H1 (cell line): ENCODE results near the gene JADE1. TPM values are rescaled to one million over a fixed set of nuclear protein-coding genes. Genes with fewer than 3 reads are reported as not detected.

ENCODE experiments used
- CTCF ChIA-PET: fragments of 300-600 bp; sonication (Branson Sonifier 250); formaldehyde crosslinking; loops from one replicate; lab custom pipeline; 2021; ENCODE audit not compliant: partially characterized antibody; lab: Charles Lee
- POLR2A ChIA-PET: fragments of 300-600 bp; sonication (Branson Sonifier 250); formaldehyde crosslinking; loops from one replicate; lab custom pipeline; 2021; ENCODE audit warnings: inconsistent platforms; ENCODE audit not compliant: partially characterized antibody; lab: Charles Lee
- DNase-seq, 2 experiments: peaks; one replicate each; pipeline versions ENCODE4 v3.0.0 to v3.0.0-alpha.2; 2010 to 2022; ENCODE audit warnings: low spot score in 2 of 2, low read depth in 1 of 2, mixed read lengths in 1 of 2
- FAIRE-seq: peaks from 2 replicates; lab custom pipeline; 2011; peaks lifted over from hg19 to GRCh38; lab: Jason Lieb, UNC
- H2AFZ ChIP-seq: 2 replicates; pipeline ENCODE4 v1.8.1; 2012; ENCODE audit warnings: low read length, inconsistent platforms
- H2AK5ac ChIP-seq: 2 replicates; pipeline ENCODE4 v1.6.1; 2013; ENCODE audit warnings: low read depth, low read length
- H2BK120ac ChIP-seq: replicated peaks from 2 replicates; pipeline ENCODE3; 2013; ENCODE audit warnings: low read depth, low read length, inconsistent platforms
- H2BK12ac ChIP-seq: 2 replicates; pipeline ENCODE4 v1.6.1; 2013; ENCODE audit warnings: low read depth, low read length
- H2BK15ac ChIP-seq: 2 replicates; pipeline ENCODE4 v1.6.1; 2013; ENCODE audit warnings: low read length
- H2BK20ac ChIP-seq: 2 replicates; pipeline ENCODE4 v1.6.1; 2013; ENCODE audit warnings: low read length
- H2BK5ac ChIP-seq: 2 replicates; pipeline ENCODE4 v1.6.1; 2013; ENCODE audit warnings: low read depth, low read length
- H3K14ac ChIP-seq: 2 replicates; pipeline ENCODE4 v1.6.1; 2013; ENCODE audit warnings: inconsistent platforms; ENCODE audit not compliant: insufficient read length
- H3K18ac ChIP-seq: 2 replicates; pipeline ENCODE4 v1.6.1; 2013; ENCODE audit warnings: low read length; ENCODE audit errors: extremely low read depth
- H3K23ac ChIP-seq: 2 replicates; pipeline ENCODE4 v1.6.1; 2013; ENCODE audit warnings: inconsistent platforms; ENCODE audit not compliant: insufficient read length
- H3K23me2 ChIP-seq: 2 replicates; pipeline ENCODE4 v1.6.1; 2013; ENCODE audit warnings: low read depth, low read length
- H3K27ac ChIP-seq: 2 replicates; pipeline ENCODE4 v1.6.1; 2011; ENCODE audit warnings: low read depth, low read length, inconsistent platforms
- H3K27me3 ChIP-seq, 4 experiments: replicated peaks in 1 of 4; 1 replicate in 1 of 4; 2 replicates in 3 of 4; pipeline versions ENCODE4 v1.6.1 to v1.8.1; 2011 to 2013; ENCODE audit warnings: low read length in 3 of 4, mild to moderate bottlenecking in 3 of 4, inconsistent platforms in 2 of 4, mixed read lengths in 2 of 4, moderate library complexity in 1 of 4; ENCODE audit not compliant: control insufficient read depth in 3 of 4, insufficient read depth in 3 of 4; ENCODE audit errors: extremely low read depth in 1 of 4
- H3K36me3 ChIP-seq, 4 experiments: 2 replicates each; pipeline versions ENCODE4 v1.6.1 to v1.8.1; 2011 to 2013; ENCODE audit warnings: mild to moderate bottlenecking in 4 of 4, low read length in 3 of 4, moderate library complexity in 2 of 4, control low read depth in 1 of 4, inconsistent platforms in 1 of 4; ENCODE audit not compliant: insufficient read depth in 4 of 4, control insufficient read depth in 2 of 4
- H3K4ac ChIP-seq: replicated peaks from 2 replicates; pipeline ENCODE3; 2013; ENCODE audit warnings: low read length, low read depth, mixed read lengths, inconsistent platforms; ENCODE audit not compliant: insufficient read length
- H3K4me1 ChIP-seq, 4 experiments: replicated peaks in 1 of 4; 1 replicate in 1 of 4; 2 replicates in 3 of 4; pipeline versions ENCODE4 v1.6.1 to v1.8.1; 2011 to 2013; ENCODE audit warnings: low read length in 3 of 4, inconsistent platforms in 2 of 4, mixed read lengths in 1 of 4; ENCODE audit not compliant: insufficient read depth in 4 of 4, control insufficient read depth in 3 of 4
- H3K4me2 ChIP-seq, 2 experiments: 2 replicates each; pipeline versions ENCODE4 v1.6.1 to v1.8.1; 2011 to 2013; ENCODE audit warnings: low read depth in 2 of 2, low read length in 2 of 2, control low read depth in 1 of 2, inconsistent platforms in 1 of 2, mild to moderate bottlenecking in 1 of 2; ENCODE audit not compliant: insufficient read depth in 1 of 2
- H3K4me3 ChIP-seq, 4 experiments: fragments of 200-600, 300-600 bp in 1 of 4; sonication (generic), shearing (Covaris generic), sonication (Bioruptor Twin) in 1 of 4; 2 replicates each; pipeline versions ENCODE4 v1.5.1 to v1.8.1; 2011 to 2016; ENCODE audit warnings: low read length in 4 of 4, low read depth in 3 of 4, control low read depth in 2 of 4, inconsistent platforms in 2 of 4, mild to moderate bottlenecking in 2 of 4, mixed read lengths in 1 of 4, moderate library complexity in 1 of 4; ENCODE audit not compliant: insufficient read depth in 2 of 4; ENCODE audit errors: extremely low read depth in 1 of 4
- H3K56ac ChIP-seq: replicated peaks from 2 replicates; pipeline ENCODE3; 2013; ENCODE audit warnings: low read depth, mild to moderate bottlenecking, mixed read lengths, low read length, inconsistent platforms; ENCODE audit not compliant: insufficient read length
- H3K79me1 ChIP-seq: 2 replicates; pipeline ENCODE4 v1.6.1; 2013; ENCODE audit warnings: low read depth, low read length, control low read depth
- H3K79me2 ChIP-seq, 2 experiments: 2 replicates each; pipeline versions ENCODE4 v1.6.1 to v1.8.1; 2012 to 2013; ENCODE audit warnings: low read length in 2 of 2, mild to moderate bottlenecking in 2 of 2, inconsistent platforms in 1 of 2; ENCODE audit not compliant: insufficient read depth in 2 of 2, control insufficient read depth in 1 of 2
- H3K9ac ChIP-seq, 4 experiments: replicated peaks in 1 of 4; 1 replicate in 1 of 4; 2 replicates in 3 of 4; pipeline versions ENCODE4 v1.6.1 to v1.8.1; 2011 to 2013; ENCODE audit warnings: low read depth in 3 of 4, low read length in 3 of 4, control low read depth in 2 of 4, mild to moderate bottlenecking in 2 of 4, moderate library complexity in 2 of 4, inconsistent platforms in 1 of 4; ENCODE audit errors: extremely low read depth in 1 of 4
- H3K9me3 ChIP-seq, 2 experiments: 2 replicates each; pipeline versions ENCODE4 v1.6.1 to v1.8.1; 2012 to 2013; ENCODE audit warnings: mild to moderate bottlenecking in 2 of 2, moderate library complexity in 2 of 2, control low read depth in 1 of 2, inconsistent platforms in 1 of 2, low read depth in 1 of 2, low read length in 1 of 2, mixed read lengths in 1 of 2; ENCODE audit not compliant: insufficient read depth in 2 of 2
- H4K20me1 ChIP-seq, 2 experiments: replicated peaks in 1 of 2; 2 replicates each; pipeline versions ENCODE3 to v1.8.1; 2011 to 2013; ENCODE audit warnings: inconsistent platforms in 2 of 2, low read length in 2 of 2, mild to moderate bottlenecking in 1 of 2; ENCODE audit not compliant: insufficient read depth in 2 of 2, control insufficient read depth in 1 of 2
- H4K5ac ChIP-seq: 2 replicates; pipeline ENCODE4 v1.6.1; 2013; ENCODE audit warnings: low read length, low read depth, mixed read lengths, inconsistent platforms; ENCODE audit not compliant: insufficient read length
- H4K8ac ChIP-seq: 2 replicates; pipeline ENCODE4 v1.8.0; 2013; ENCODE audit warnings: mild to moderate bottlenecking, moderate library complexity, low read length, inconsistent platforms; ENCODE audit not compliant: insufficient read depth; ENCODE audit errors: extremely low read depth
- H4K91ac ChIP-seq: replicated peaks from 2 replicates; pipeline ENCODE3; 2013; ENCODE audit warnings: low read length, mixed read lengths, inconsistent platforms; ENCODE audit not compliant: insufficient read length
- KDM4A ChIP-seq: IDR thresholded peaks from one replicate; pipeline ENCODE4 v1.7.1; 2012; ENCODE audit warnings: low read depth, mild to moderate bottlenecking, moderate library complexity, low read length, inconsistent platforms; ENCODE audit not compliant: severe bottlenecking
- KDM5A ChIP-seq: fragments of 200-600 bp; IDR thresholded peaks from 2 replicates; pipeline ENCODE4 v1.7.1; 2012; ENCODE audit warnings: mild to moderate bottlenecking, low read length, inconsistent platforms, mixed read lengths
- MAFK ChIP-seq: IDR thresholded peaks from 2 replicates; pipeline ENCODE4 v1.6.1; 2012; ENCODE audit warnings: low read depth, mild to moderate bottlenecking, improper control_type of control experiment, low read length
- RBBP5 ChIP-seq: IDR thresholded peaks from 2 replicates; pipeline ENCODE4 v1.7.1; 2012; ENCODE audit warnings: low read depth, mild to moderate bottlenecking, inconsistent platforms, low read length, moderate library complexity, borderline replicate concordance
- ZNF274 ChIP-seq: IDR thresholded peaks from 2 replicates; pipeline ENCODE4 v1.7.0; 2012; ENCODE audit warnings: low read length, borderline replicate concordance; ENCODE audit errors: extremely low read depth
- WGBS, 2 experiments: shearing (Covaris generic) in 1 of 2; methylation state at CpG; one replicate each; pipeline versions ENCODE4 v1.1.6 to v1.1.7; 2013 to 2015; ENCODE audit warnings: low lambda C conversion rate in 2 of 2, mixed read lengths in 2 of 2, inconsistent platforms in 1 of 2, low coverage in 1 of 2, missing lambda C conversion rate in 1 of 2; ENCODE audit not compliant: insufficient replicate concordance in 2 of 2, insufficient coverage in 1 of 2, insufficient read length in 1 of 2; ENCODE audit errors: extremely low coverage in 1 of 2, missing lambda C conversion rate in 1 of 2; 5-methylcytosine and 5-hydroxymethylcytosine counted together
- polyA plus RNA-seq, 7 experiments: library from polyadenylated mRNA; depleted of rRNA in 3 of 7; stranded (reverse) in 5 of 7; unstranded in 2 of 7; fragments of >200 nt in 5 of 7; fragments of 200-250 nt in 2 of 7; gene quantifications; 1 replicate in 5 of 7; 2 replicates in 1 of 7; 4 replicates in 1 of 7; pipeline versions ENCODE4 v1.2.1 to v1.2.3, GENCODE V29; 2011 to 2013; ENCODE audit warnings: missing spikeins in 2 of 7, mixed read lengths in 2 of 7
- total RNA-seq: library from RNA; stranded (reverse); fragmentation: NEBNext Ultra II Directional; extraction: Animal tissue kit (Norgen Biotek cat#: 25700); gene quantifications from 2 replicates; pipeline ENCODE4 v1.2.1, GENCODE V29; 2021

JADE1 gene
- total and polyA plus RNA-seq, 2 of the 8 experiments (the other 6 are each of a cell fraction or from before 2014, with no cell fraction given) = 37.7 to 213 TPM

- H3K4ac ChIP-seq = no peak overlapping the region
- no peaks in the 10 kb centered on the region for H4K20me1 ChIP-seq
- no peak overlapping the region for H3K18ac ChIP-seq
- H3K23me2 ChIP-seq = no peaks in the 10 kb centered on the region
- TF ChIP-seq ZNF274 = no peak
- no peak for TF ChIP-seq KDM5A
- TF ChIP-seq MAFK = no peak
- TF ChIP-seq RBBP5 = no peak
- TF ChIP-seq KDM4A = no peak
- TF ChIP-seq, all 59 proteins: peak for 0
- H2AK5ac ChIP-seq = no peak overlapping the region
- H4K5ac ChIP-seq = no peak overlapping the region
- POLR2A ChIA-PET = no interaction called here
- no peaks in the 10 kb centered on the region for H3K9me3 ChIP-seq
- H4K8ac ChIP-seq = no peak overlapping the region
- H2BK12ac ChIP-seq = no peak overlapping the region
- no peak overlapping the region for H4K91ac ChIP-seq
- WGBS, 2 experiments = 88% methylated on average over 1 of the region's 1 CpG; no CpG with 5 or more reads in 1 of the 2 experiments
- DNase-seq (no peak), FAIRE-seq (no peak)
- no peaks in the 10 kb centered on the region for H3K36me3 ChIP-seq
- no peak overlapping the region for H3K14ac ChIP-seq
- H3K4me3 ChIP-seq = no peak overlapping the region
- H3K27me3 ChIP-seq = no peaks in the 10 kb centered on the region
- H3K4me1 ChIP-seq = no peaks in the 10 kb centered on the region
- H3K23ac ChIP-seq = no peak overlapping the region
- H2BK120ac ChIP-seq = no peak overlapping the region
- no peak overlapping the region for H3K56ac ChIP-seq
- no peak overlapping the region for H2BK20ac ChIP-seq
- no peak overlapping the region for H2BK15ac ChIP-seq
- no peak overlapping the region for H3K27ac ChIP-seq
- no peak overlapping the region for H3K9ac ChIP-seq
- H3K4me2 ChIP-seq = no peak overlapping the region
- H3K79me1 ChIP-seq = no peaks in the 10 kb centered on the region
- H3K79me2 ChIP-seq = no peaks in the 10 kb centered on the region
- H2AFZ ChIP-seq = no peak overlapping the region
- no peak overlapping the region for H2BK5ac ChIP-seq
- CTCF ChIA-PET = no interaction called here
Measured at GRCh38 chr4:128913228-128913627, 103.7 kb downstream of the JADE1 start.
